Sigmoid colon (tissue), 7 donors: ENCODE measurements around the gene SLC25A34. TPM values are rescaled to one million over a fixed set of nuclear protein-coding genes. Genes with fewer than 3 reads are reported as not detected.

Experiments used
- DNase-seq: peaks from one replicate; pipeline ENCODE4 v3.0.0-alpha.2; 2019
- H3K27ac ChIP-seq, 4 donors: fragments of 200-600 bp; sonication (generic); one replicate each; pipeline ENCODE4 v1.5.1; 2016 to 2019; ENCODE audit warnings: mild to moderate bottlenecking in 1 of 4
- H3K27me3 ChIP-seq, 3 donors: fragments of 200-600 bp; sonication (generic); one replicate each; pipeline ENCODE4 v1.5.1; 2019; ENCODE audit warnings: mild to moderate bottlenecking in 1 of 3
- H3K36me3 ChIP-seq, 4 donors: fragments of 200-600 bp; sonication (generic); one replicate each; pipeline ENCODE4 v1.5.1; 2016 to 2019
- H3K4me1 ChIP-seq, 4 donors: fragments of 200-600 bp; sonication (generic); one replicate each; pipeline ENCODE4 v1.5.1; 2017 to 2019
- H3K4me3 ChIP-seq, 4 donors: fragments of 200-600 bp; sonication (generic); one replicate each; pipeline ENCODE4 v1.5.1; 2017 to 2019; ENCODE audit warnings: mild to moderate bottlenecking in 2 of 4, moderate library complexity in 1 of 4
- H3K9me3 ChIP-seq, 4 donors: fragments of 200-600 bp in 3 of 4; sonication (generic) in 3 of 4; one replicate each; pipeline versions ENCODE4 v1.5.1 to v1.6.1; 2013 to 2019
- EP300 ChIP-seq, 4 donors: sonication (generic); formaldehyde crosslinking; IDR thresholded peaks; one replicate each; pipeline ENCODE4 v1.6.1; 2017; ENCODE audit warnings: antibody characterized with exemption in 4 of 4
- POLR2A ChIP-seq, 2 donors: fragments of 450-650 bp; IDR thresholded peaks; one replicate each; pipeline ENCODE4 v1.6.1; 2016; ENCODE audit warnings: antibody characterized with exemption in 2 of 2, mild to moderate bottlenecking in 2 of 2, moderate library complexity in 2 of 2
- POLR2AphosphoS5 ChIP-seq, 4 donors: sonication (generic); formaldehyde crosslinking; IDR thresholded peaks; one replicate each; pipeline ENCODE4 v1.6.1; 2017; ENCODE audit warnings: antibody characterized with exemption in 4 of 4
- WGBS, 2 donors: extraction: QIAGEN DNeasy Blood & Tissue Kit; methylation state at CpG; one replicate each; pipeline ENCODE4 v1.1.7; 2013; 5-methylcytosine and 5-hydroxymethylcytosine counted together
- intact Hi-C: fragments of 100-400 bp; cut with DNase I; formaldehyde crosslinking; loops from one replicate; pipeline ENCODE4 v1.15.1; 2023
- polyA plus RNA-seq, 3 donors: library from polyadenylated mRNA; stranded (reverse); fragments of 200-250 nt; gene quantifications; one replicate each; pipeline ENCODE4 v1.2.3, GENCODE V29; 2013
- total RNA-seq, 4 donors: library from RNA; depleted of rRNA; stranded (reverse); fragments of >200 nt; gene quantifications; one replicate each; pipeline ENCODE4 v1.1.0, GENCODE V29; 2016
- TF ChIP-seq, protein P1 (sequence below), 4 experiments: fragments of 450-650 bp in 3 of 4; fragments of 200-600 bp in 1 of 4; IDR thresholded peaks; one replicate each; pipeline ENCODE4 v1.5.1; 2016 to 2019; ENCODE audit warnings: antibody characterized with exemption in 4 of 4, mild to moderate bottlenecking in 3 of 4, moderate library complexity in 2 of 4
- donor health status: healthy with polysubstance abuse.
- donor health status: Bipolar disorder and iron deficiency.
- donor health status: healthy.

Gene SLC25A34
- total and polyA plus RNA-seq, 7 donors: 0.36 to 16.0 (median 1.8) TPM

DNA sequence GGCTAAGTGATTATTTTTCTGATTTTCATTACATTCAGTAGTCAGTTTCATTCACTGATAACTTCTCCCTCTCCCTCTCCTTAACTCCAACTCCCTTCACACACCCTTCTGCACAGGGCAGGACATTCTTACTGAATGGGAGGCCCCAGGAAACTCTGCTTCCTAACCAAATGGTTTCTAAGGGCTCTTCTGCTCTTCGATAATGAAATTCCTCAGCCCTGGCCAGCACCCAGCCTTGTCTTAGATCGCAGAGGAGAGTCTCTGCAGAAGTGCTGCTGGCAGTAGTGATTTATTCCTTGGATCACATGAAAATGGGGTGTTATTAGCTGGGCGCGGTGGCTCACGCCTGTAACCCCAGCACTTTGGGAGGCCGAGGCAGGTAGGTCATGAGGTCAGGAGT is 35.5 kb upstream of the SLC25A34 start:
- intact Hi-C loops: loop anchor here (5.0 kb wide), 1 partner anchor 83 kb away; the partner anchor contains the start of gene DDI2

DNA sequence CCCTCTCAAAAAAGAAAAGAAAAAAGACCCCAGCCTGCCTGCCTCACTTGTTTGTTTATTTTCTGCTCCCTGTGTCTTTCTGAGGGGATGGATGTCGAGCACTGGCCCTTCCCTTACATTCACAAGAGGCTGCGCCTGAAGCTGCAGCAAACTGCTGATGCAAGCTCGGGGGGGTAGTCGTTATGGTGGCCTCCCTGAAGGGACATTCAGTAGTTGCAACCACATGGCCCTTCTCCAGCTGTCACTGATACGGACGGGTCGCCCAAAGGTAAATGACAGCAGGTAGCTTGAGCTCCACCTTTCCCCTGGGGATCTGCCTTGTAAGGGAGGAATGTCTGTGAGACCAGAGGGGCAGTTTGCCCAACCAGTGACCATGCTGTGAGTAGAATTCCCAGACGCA is 34.3 kb upstream of the SLC25A34 start:
- Histone ChIP-seq H3K4me1 (peaks cover 0 to 50% (median 48%) of the 10 kb centered on the region in 4 donors), H3K27me3 (no peaks in the 10 kb centered on the region), H3K36me3 (peaks cover 0 to 15% (median 0%) of the 10 kb centered on the region in 4 donors), H3K4me3 (no peak overlapping the region), H3K9me3 (no peaks in the 10 kb centered on the region), H3K27ac (peak overlapping the region in 3 of 4 donors; percentile 38 to 90 (median 88))
- 92 to 93% methylated on average over 8 of the region's 8 CpGs for WGBS, 2 donors
- no peak for DNase-seq
- TF ChIP-seq, protein P1, sequence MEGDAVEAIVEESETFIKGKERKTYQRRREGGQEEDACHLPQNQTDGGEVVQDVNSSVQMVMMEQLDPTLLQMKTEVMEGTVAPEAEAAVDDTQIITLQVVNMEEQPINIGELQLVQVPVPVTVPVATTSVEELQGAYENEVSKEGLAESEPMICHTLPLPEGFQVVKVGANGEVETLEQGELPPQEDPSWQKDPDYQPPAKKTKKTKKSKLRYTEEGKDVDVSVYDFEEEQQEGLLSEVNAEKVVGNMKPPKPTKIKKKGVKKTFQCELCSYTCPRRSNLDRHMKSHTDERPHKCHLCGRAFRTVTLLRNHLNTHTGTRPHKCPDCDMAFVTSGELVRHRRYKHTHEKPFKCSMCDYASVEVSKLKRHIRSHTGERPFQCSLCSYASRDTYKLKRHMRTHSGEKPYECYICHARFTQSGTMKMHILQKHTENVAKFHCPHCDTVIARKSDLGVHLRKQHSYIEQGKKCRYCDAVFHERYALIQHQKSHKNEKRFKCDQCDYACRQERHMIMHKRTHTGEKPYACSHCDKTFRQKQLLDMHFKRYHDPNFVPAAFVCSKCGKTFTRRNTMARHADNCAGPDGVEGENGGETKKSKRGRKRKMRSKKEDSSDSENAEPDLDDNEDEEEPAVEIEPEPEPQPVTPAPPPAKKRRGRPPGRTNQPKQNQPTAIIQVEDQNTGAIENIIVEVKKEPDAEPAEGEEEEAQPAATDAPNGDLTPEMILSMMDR (IDR thresholded peaks at IDR 0.05): no peak
- TF ChIP-seq EP300 (IDR thresholded peaks at IDR 0.05): no peak
- intact Hi-C loops: loop anchor here (2.0 to 5.0 kb wide), 2 partner anchors 17 to 84 kb away; partner anchors contain the start of genes DDI2 and PLEKHM2

More for the DNA sequence above, 35.5 kb upstream of the SLC25A34 start:
- Histone ChIP-seq H3K27me3 (no peaks in the 10 kb centered on the region), H3K4me1 (peaks cover 0 to 45% (median 45%) of the 10 kb centered on the region in 4 donors), H3K36me3 (peaks cover 0 to 15% (median 2%) of the 10 kb centered on the region in 4 donors), H3K27ac (peak overlapping the region in 3 of 4 donors; percentile 20 to 88 (median 56)), H3K4me3 (no peak overlapping the region), H3K9me3 (no peaks in the 10 kb centered on the region)
- DNase-seq: no peak
- WGBS, 2 donors: 80 to 94% methylated on average over 6 of the region's 6 CpGs
- TF ChIP-seq, protein P1 (IDR thresholded peaks at IDR 0.05): no peak
- no peak for TF ChIP-seq EP300 (IDR thresholded peaks at IDR 0.05)
- no peak for TF ChIP-seq POLR2A (IDR thresholded peaks at IDR 0.05)
- TF ChIP-seq POLR2AphosphoS5 (IDR thresholded peaks at IDR 0.05): no peak

DNA sequence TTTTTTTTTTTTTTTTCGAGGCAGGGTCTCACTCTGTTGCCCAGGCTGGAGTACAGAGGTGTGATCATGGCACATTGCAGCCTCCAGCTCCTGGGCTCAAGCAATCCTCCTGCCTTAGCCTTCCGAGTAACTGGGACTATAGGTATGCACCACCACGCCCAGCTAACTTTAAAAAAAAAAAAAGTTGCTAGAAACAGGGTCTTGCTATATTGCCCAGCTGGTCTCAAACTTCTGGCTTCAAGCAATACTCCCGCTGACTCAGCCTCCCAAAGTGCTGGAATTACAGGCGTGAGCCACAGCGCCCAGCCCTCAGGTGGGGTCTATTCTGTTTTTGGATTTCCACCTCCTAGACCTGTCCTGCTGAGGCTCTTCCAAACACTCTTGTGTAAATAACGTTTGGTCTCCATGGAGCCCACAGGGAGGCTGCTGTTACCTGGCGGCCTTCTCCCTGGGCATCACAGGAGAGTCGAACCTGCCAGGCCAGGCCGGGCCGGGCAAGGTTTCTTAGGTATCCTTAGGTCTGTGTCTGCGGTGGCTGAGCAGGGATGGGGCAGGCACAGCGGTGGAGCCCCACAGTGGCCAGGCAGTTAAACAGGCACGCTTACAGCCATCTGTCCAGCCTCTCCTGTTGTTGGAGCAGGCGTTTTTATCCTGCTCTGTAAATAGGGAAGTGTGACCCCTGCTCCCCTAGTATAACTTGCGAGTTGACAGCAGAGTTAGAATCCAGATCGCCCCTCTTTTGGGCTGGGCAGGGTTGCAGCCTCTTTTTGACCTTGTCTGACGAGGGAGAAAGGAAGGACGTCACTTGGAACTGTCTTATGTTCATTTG is 33.1 kb upstream of the SLC25A34 start:
- peaks cover 0 to 62% (median 59%) of the 10 kb centered on the region in 4 donors for H3K4me1 ChIP-seq

DNA sequence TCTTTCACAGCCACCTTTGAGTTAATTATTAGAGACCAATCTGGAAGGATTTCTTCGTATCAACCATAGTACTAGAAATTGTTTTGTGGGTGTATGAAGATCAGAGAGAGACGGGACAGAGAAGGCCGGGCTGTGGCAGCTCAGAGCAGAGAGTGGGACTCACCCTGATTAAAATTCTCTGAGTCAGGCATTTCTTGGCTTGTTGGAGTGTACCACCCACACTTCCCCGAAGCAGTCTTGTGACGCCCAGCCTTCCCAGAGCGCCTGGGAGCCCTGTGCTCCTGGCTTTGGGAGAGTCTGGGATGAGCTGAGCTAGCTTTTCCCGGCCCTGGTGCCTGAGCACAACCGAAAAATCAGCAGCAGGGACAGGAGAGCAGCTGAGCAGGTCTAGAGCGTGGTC is 32.5 kb upstream of the SLC25A34 start:
- Histone ChIP-seq H3K4me1 (peaks cover 0 to 63% (median 59%) of the 10 kb centered on the region in 4 donors), H3K27me3 (no peaks in the 10 kb centered on the region), H3K9me3 (no peaks in the 10 kb centered on the region), H3K27ac (peak overlapping the region; percentile 86 to 90 (median 89)), H3K4me3 (peak overlapping the region in 2 of 4 donors; percentile 4 to 21), H3K36me3 (peaks cover 0 to 8% (median 0%) of the 10 kb centered on the region in 4 donors)
- intact Hi-C loops: loop anchor here (2.0 to 5.0 kb wide), 2 partner anchors 19 to 86 kb away; partner anchors contain the start of genes DDI2 and PLEKHM2
- DNase-seq: peak; percentile 94
- WGBS, 2 donors: 35 to 64% methylated on average over 9 of the region's 9 CpGs
- TF ChIP-seq, protein P1 (IDR thresholded peaks at IDR 0.05): no peak
- no peak for TF ChIP-seq POLR2A (IDR thresholded peaks at IDR 0.05)
- peak in 2 of 4 donors; percentile 44 to 74 for TF ChIP-seq EP300 (IDR thresholded peaks at IDR 0.05)
- peak in 3 of 4 donors; percentile 61 to 87 (median 67) for TF ChIP-seq POLR2AphosphoS5 (IDR thresholded peaks at IDR 0.05)

More for the DNA sequence above, 33.1 kb upstream of the SLC25A34 start:
- H3K27ac ChIP-seq: peak overlapping the region; percentile 86 to 90 (median 89)
- TF ChIP-seq, protein P1 (IDR thresholded peaks at IDR 0.05): peak in 1 of 4 experiments; percentile 13
- TF ChIP-seq EP300 (IDR thresholded peaks at IDR 0.05): no peak
- peak in 1 of 4 donors; percentile 9 for TF ChIP-seq POLR2AphosphoS5 (IDR thresholded peaks at IDR 0.05)
- intact Hi-C loops: loop anchor here (2.0 to 5.0 kb wide), 2 partner anchors 18 to 86 kb away; partner anchors contain the start of genes DDI2 and PLEKHM2
- DNase-seq: no peak
- WGBS, 2 donors: 38 to 72% methylated on average over 19 of the region's 19 CpGs
- no peaks in the 10 kb centered on the region for H3K9me3 ChIP-seq
- H3K4me3 ChIP-seq: peak overlapping the region in 2 of 4 donors; percentile 4 to 21
- H3K27me3 ChIP-seq: no peaks in the 10 kb centered on the region
- peaks cover 0 to 8% (median 0%) of the 10 kb centered on the region in 4 donors for H3K36me3 ChIP-seq
